CD14-positive monocyte (primary cell): ENCODE data around the gene ING2. TPM values are rescaled to one million over a fixed set of nuclear protein-coding genes. Genes with fewer than 3 reads are reported as not detected.
A peak's percentile ranks its signal among the peaks of the same experiment; 100 is the strongest.

ENCODE experiments used
- DNase-seq, 3 donors: peaks; one replicate each; pipeline ENCODE4 v3.0.0-alpha.2; 2011 to 2022
- H2AFZ ChIP-seq: 2 replicates; pipeline ENCODE4 v1.6.0; 2012; ENCODE audit warnings: mild to moderate bottlenecking, low read depth, low read length, inconsistent platforms; ENCODE audit not compliant: insufficient read depth, poor library complexity, severe bottlenecking
- H3K27ac ChIP-seq, 2 donors: 1 replicate in 1 of 2; 2 replicates in 1 of 2; pipeline ENCODE4 v1.5.1; 2012 to 2013; ENCODE audit warnings: low read length in 2 of 2, control low read depth in 1 of 2, inconsistent platforms in 1 of 2, low read depth in 1 of 2, mild to moderate bottlenecking in 1 of 2
- H3K27me3 ChIP-seq, 2 donors: one replicate each; pipeline versions ENCODE4 v1.6.0 to v1.6.1; 2011 to 2013; ENCODE audit warnings: low read length in 2 of 2; ENCODE audit not compliant: control insufficient read depth in 2 of 2, insufficient read depth in 2 of 2
- H3K36me3 ChIP-seq, 2 donors: replicated peaks in 1 of 2; 1 replicate in 1 of 2; 2 replicates in 1 of 2; pipeline versions ENCODE4 v1.5.1 to v1.6.1; 2012 to 2013; ENCODE audit warnings: low read length in 2 of 2, control low read depth in 1 of 2, inconsistent platforms in 1 of 2, mild to moderate bottlenecking in 1 of 2; ENCODE audit not compliant: insufficient read depth in 2 of 2, control insufficient read depth in 1 of 2
- H3K4me1 ChIP-seq, 2 donors: 1 replicate in 1 of 2; 2 replicates in 1 of 2; pipeline versions ENCODE4 v1.5.1 to v1.6.1; 2012 to 2013; ENCODE audit warnings: low read length in 2 of 2, control low read depth in 1 of 2, inconsistent platforms in 1 of 2, mild to moderate bottlenecking in 1 of 2, moderate library complexity in 1 of 2; ENCODE audit not compliant: insufficient read depth in 2 of 2, control insufficient read depth in 1 of 2
- H3K4me2 ChIP-seq: replicated peaks from 2 replicates; pipeline ENCODE3; 2012; ENCODE audit warnings: low read length, moderate library complexity, mild to moderate bottlenecking; ENCODE audit not compliant: poor library complexity, severe bottlenecking; ENCODE audit errors: extremely low read depth
- H3K4me3 ChIP-seq, 3 experiments: fragments of 200-600 bp in 1 of 3; sonication (generic) in 1 of 3; replicated peaks in 1 of 3; 1 replicate in 2 of 3; 2 replicates in 1 of 3; pipeline ENCODE4 v1.5.1; 2011 to 2013; ENCODE audit warnings: low read length in 3 of 3, mild to moderate bottlenecking in 3 of 3, control low read depth in 2 of 3, low read depth in 2 of 3, inconsistent platforms in 1 of 3, moderate library complexity in 1 of 3
- H3K79me2 ChIP-seq: 2 replicates; pipeline ENCODE4 v1.6.0; 2012; ENCODE audit warnings: mild to moderate bottlenecking, control low read depth, inconsistent platforms, low read length, moderate library complexity; ENCODE audit not compliant: insufficient read depth
- H3K9ac ChIP-seq: 2 replicates; pipeline ENCODE4 v1.6.0; 2017; ENCODE audit warnings: low read length, mild to moderate bottlenecking; ENCODE audit not compliant: insufficient read depth, poor library complexity, severe bottlenecking
- H3K9me3 ChIP-seq, 2 donors: replicated peaks in 1 of 2; 1 replicate in 1 of 2; 2 replicates in 1 of 2; pipeline versions ENCODE4 v1.5.1 to v1.6.1; 2012 to 2013; ENCODE audit warnings: low read length in 2 of 2, control low read depth in 1 of 2; ENCODE audit not compliant: control insufficient read depth in 1 of 2, insufficient read depth in 1 of 2
- H4K20me1 ChIP-seq: 2 replicates; pipeline ENCODE4 v1.6.0; 2012; ENCODE audit warnings: mild to moderate bottlenecking, low read length, control low read depth, moderate library complexity; ENCODE audit not compliant: insufficient read depth
- H3K27ac Mint-ChIP-seq, 7 donors: one replicate each; pipeline ENCODE4 v1.8.0; 2020; ENCODE audit warnings: mild to moderate bottlenecking in 7 of 7, mixed read lengths in 7 of 7, moderate library complexity in 6 of 7, inconsistent platforms in 2 of 7
- H3K27me3 Mint-ChIP-seq, 3 donors: one replicate each; pipeline ENCODE4 v1.8.0; 2021 to 2022; ENCODE audit warnings: low read depth in 3 of 3, mild to moderate bottlenecking in 3 of 3, mixed read lengths in 3 of 3, moderate library complexity in 3 of 3, inconsistent platforms in 1 of 3
- H3K36me3 Mint-ChIP-seq, 2 donors: one replicate each; pipeline ENCODE4 v1.8.0; 2020; ENCODE audit warnings: mixed read lengths in 2 of 2, inconsistent platforms in 1 of 2, mild to moderate bottlenecking in 1 of 2
- H3K4me1 Mint-ChIP-seq: one replicate; pipeline ENCODE4 v1.8.0; 2020; ENCODE audit warnings: mild to moderate bottlenecking, mixed read lengths
- H3K4me3 Mint-ChIP-seq, 2 donors: one replicate each; pipeline ENCODE4 v1.8.0; 2020; ENCODE audit warnings: mild to moderate bottlenecking in 2 of 2, mixed read lengths in 2 of 2, moderate library complexity in 1 of 2
- H3K9me3 Mint-ChIP-seq, 7 donors: one replicate each; pipeline ENCODE4 v1.8.0; 2020 to 2022; ENCODE audit warnings: mixed read lengths in 7 of 7, mild to moderate bottlenecking in 6 of 7, moderate library complexity in 6 of 7, inconsistent platforms in 2 of 7
- CTCF ChIP-seq: fragments of 200-600 bp; IDR thresholded peaks from one replicate; pipeline ENCODE4 v1.8.0; 2022; ENCODE audit warnings: antibody characterized with exemption, mild to moderate bottlenecking
- WGBS: methylation state at CpG from one replicate; pipeline ENCODE4 v1.1.5; 2013; ENCODE audit warnings: missing lambda C conversion rate; ENCODE audit not compliant: insufficient coverage; 5-methylcytosine and 5-hydroxymethylcytosine counted together
- intact Hi-C, 2 donors: fragments of 100-400 bp; cut with micrococcal nuclease; formaldehyde crosslinking; loops; one replicate each; pipeline versions ENCODE4 v1.15.0 to v1.15.1; 2023
- polyA plus RNA-seq, 3 donors: library from polyadenylated mRNA; depleted of rRNA in 1 of 3; unstranded in 2 of 3; stranded (reverse) in 1 of 3; fragments of 300-500 nt in 2 of 3; fragments of >200 nt in 1 of 3; fragmentation: Illumina TruSeq in 2 of 3; gene quantifications; 1 replicate in 2 of 3; 2 replicates in 1 of 3; pipeline ENCODE4 v1.2.3, GENCODE V29; 2012 to 2021

The ING2 gene
- polyA plus RNA-seq, 3 donors = 6.6 to 12.2 (median 10.5) TPM

GRCh38 chr4:183492791-183493222 lies 12.1 kb upstream of the ING2 start:
- no peak overlapping the region for H3K4me2 ChIP-seq
- 92% methylated on average over 3 of the region's 3 CpGs for WGBS
- no peaks in the 10 kb centered on the region for H4K20me1 ChIP-seq
- no peaks in the 10 kb centered on the region for H3K27me3 ChIP-seq
- no peaks in the 10 kb centered on the region for H3K27me3 Mint-ChIP-seq
- peaks cover 8 to 11% of the 10 kb centered on the region in 2 donors for H3K36me3 Mint-ChIP-seq
- TF ChIP-seq CTCF = no peak
- H3K27ac ChIP-seq = no peak overlapping the region
- no peaks in the 10 kb centered on the region for H3K79me2 ChIP-seq
- no peak overlapping the region for H3K4me3 ChIP-seq
- H3K9ac ChIP-seq = no peak overlapping the region
- H2AFZ ChIP-seq = no peak overlapping the region
- no peaks in the 10 kb centered on the region for H3K36me3 ChIP-seq
- no peaks in the 10 kb centered on the region for H3K9me3 ChIP-seq
- H3K4me1 Mint-ChIP-seq = no peaks in the 10 kb centered on the region
- no peaks in the 10 kb centered on the region for H3K4me1 ChIP-seq
- no peak overlapping the region for H3K4me3 Mint-ChIP-seq
- peak overlapping the region in 1 of 7 donors; percentile 66 for H3K27ac Mint-ChIP-seq
- no peak for DNase-seq
- peaks cover 1 to 7% (median 3%) of the 10 kb centered on the region in 7 donors for H3K9me3 Mint-ChIP-seq
- intact Hi-C loops = no loop called here

- 40% methylated on average over 1 of the region's 3 CpGs for WGBS
Observed at GRCh38 chr4:183493246-183493645, 11.6 kb upstream of the ING2 start.

More at GRCh38 chr4:183493246-183493645, 11.6 kb upstream of the ING2 start:
- Mint-ChIP-seq H3K9me3 (peaks cover 1 to 7% (median 3%) of the 10 kb centered on the region in 7 donors), H3K27ac (no peak overlapping the region), H3K27me3 (no peaks in the 10 kb centered on the region), H3K4me1 (no peaks in the 10 kb centered on the region), H3K4me3 (no peak overlapping the region), H3K36me3 (peaks cover 8 to 11% of the 10 kb centered on the region in 2 donors)
- no peaks in the 10 kb centered on the region for H3K36me3 ChIP-seq
- no peak overlapping the region for H2AFZ ChIP-seq
- no peak overlapping the region for H3K27ac ChIP-seq
- H3K9me3 ChIP-seq = no peaks in the 10 kb centered on the region
- TF ChIP-seq CTCF = no peak
- no peak overlapping the region for H3K4me2 ChIP-seq
- intact Hi-C loops = no loop called here
- H4K20me1 ChIP-seq = no peaks in the 10 kb centered on the region
- H3K9ac ChIP-seq = no peak overlapping the region
- H3K4me3 ChIP-seq = no peak overlapping the region
- no peaks in the 10 kb centered on the region for H3K4me1 ChIP-seq
- DNase-seq = no peak
- H3K79me2 ChIP-seq = no peaks in the 10 kb centered on the region
- H3K27me3 ChIP-seq = no peaks in the 10 kb centered on the region
